GM19239 (cell line): ENCODE measurements around the gene PHRF1.
"Not testable (repeated sequence)": the region's sequence is repeated elsewhere in the genome, so short reads cannot be mapped to it uniquely, and the experiment has no call there.

Source experiments
- DNase-seq: peaks from one replicate; pipeline ENCODE4 v3.0.0; 2011; ENCODE audit warnings: low spot score; ENCODE audit not compliant: insufficient read length
- FAIRE-seq: peaks from 2 replicates; lab custom pipeline; 2011; peaks lifted over from hg19 to GRCh38; lab: Jason Lieb, UNC

Gene PHRF1

GRCh38 chr11:641806-642370 is 65.6 kb downstream of the PHRF1 start:
- DNase-seq (no peak), FAIRE-seq (no peak)

- FAIRE-seq (no peak), DNase-seq (no peak)
Observed at GRCh38 chr11:643366-643765, 67.1 kb downstream of the PHRF1 start.

- FAIRE-seq (no peak), DNase-seq (no peak)
Observed at GRCh38 chr11:643849-644738, 67.8 kb downstream of the PHRF1 start.

- FAIRE-seq (no peak), DNase-seq (no peak)
Observed at GRCh38 chr11:645536-645935, 69.3 kb downstream of the PHRF1 start.

GRCh38 chr11:646214-646613 is 69.9 kb downstream of the PHRF1 start:
- DNase-seq (no peak), FAIRE-seq (no peak)

GRCh38 chr11:647672-648158 is 71.4 kb downstream of the PHRF1 start:
- FAIRE-seq, DNase-seq: not testable (repeated sequence)

GRCh38 chr11:650482-650881 is 74.2 kb downstream of the PHRF1 start:
- DNase-seq = no peak
- FAIRE-seq = no peak

- FAIRE-seq, DNase-seq: not testable (repeated sequence)
Observed at GRCh38 chr11:653136-653535, 76.9 kb downstream of the PHRF1 start.

GRCh38 chr11:653837-654236 is 77.6 kb downstream of the PHRF1 start:
- FAIRE-seq = no peak

GRCh38 chr11:654444-654843 is 78.2 kb downstream of the PHRF1 start:
- FAIRE-seq, DNase-seq: not testable (repeated sequence)

More at GRCh38 chr11:653837-654236, 77.6 kb downstream of the PHRF1 start:
- DNase-seq = no peak

- FAIRE-seq = no peak
- no peak for DNase-seq
Observed at GRCh38 chr11:655036-655726, 78.9 kb downstream of the PHRF1 start.

- no peak for DNase-seq
- FAIRE-seq = no peak
Observed at GRCh38 chr11:656426-656825, 80.2 kb downstream of the PHRF1 start.

- no peak for FAIRE-seq
- no peak for DNase-seq
Observed at GRCh38 chr11:656866-657265, 80.6 kb downstream of the PHRF1 start.

- DNase-seq (no peak), FAIRE-seq (no peak)
Observed at GRCh38 chr11:657691-658126, 81.4 kb downstream of the PHRF1 start.

- DNase-seq = no peak
- no peak for FAIRE-seq
Observed at GRCh38 chr11:659532-660085, 83.3 kb downstream of the PHRF1 start.

GRCh38 chr11:660281-660680 is 84.0 kb downstream of the PHRF1 start:
- DNase-seq (no peak), FAIRE-seq (no peak)

GRCh38 chr11:660681-661444 is 84.6 kb downstream of the PHRF1 start:
- no peak for FAIRE-seq
- no peak for DNase-seq
